Activated CD4-positive, alpha-beta T cell treated with anti-CD3 and anti-CD28 coated beads for 36 hours (primary cell): Measurements from ENCODE around the gene PPA1. TPM values are rescaled to one million over a fixed set of nuclear protein-coding genes. Genes with fewer than 3 reads are reported as not detected.
A peak's percentile ranks its signal among the peaks of the same experiment; 100 is the strongest.
"Not testable (repeated sequence)": the region's sequence is repeated elsewhere in the genome, so short reads cannot be mapped to it uniquely, and the experiment has no call there.

ENCODE experiments used
- ATAC-seq: fragments of 200-7000 bp; cut with Tn5 transposase; one replicate; pipeline ENCODE4 v1.10.0; 2021; ENCODE audit warnings: mild to moderate bottlenecking, moderate library complexity
- CTCF ChIA-PET: fragments of 350-600 bp; sonication (Branson Sonifier 250); formaldehyde crosslinking; loops from one replicate; lab custom pipeline; 2021; ENCODE audit warnings: antibody characterized with exemption; lab: Charles Lee
- POLR2A ChIA-PET: fragments of 350-600 bp; sonication (Branson Sonifier 250); formaldehyde crosslinking; loops from one replicate; lab custom pipeline; 2021; ENCODE audit warnings: antibody characterized with exemption, inconsistent platforms; lab: Charles Lee
- DNase-seq: peaks from one replicate; pipeline ENCODE4 v3.0.0-alpha.2; 2020
- H3K27ac Mint-ChIP-seq: one replicate; pipeline ENCODE4 v1.8.0; 2021; ENCODE audit warnings: mixed read lengths
- H3K27me3 Mint-ChIP-seq: one replicate; pipeline ENCODE4 v1.8.0; 2021; ENCODE audit warnings: mixed read lengths
- H3K36me3 Mint-ChIP-seq: one replicate; pipeline ENCODE4 v1.8.0; 2021; ENCODE audit warnings: low read depth, mixed read lengths
- H3K4me1 Mint-ChIP-seq: one replicate; pipeline ENCODE4 v1.8.0; 2021; ENCODE audit warnings: mixed read lengths
- H3K4me3 Mint-ChIP-seq: one replicate; pipeline ENCODE4 v1.8.0; 2021; ENCODE audit warnings: mild to moderate bottlenecking, moderate library complexity, mixed read lengths
- H3K9me3 Mint-ChIP-seq: one replicate; pipeline ENCODE4 v1.8.0; 2021; ENCODE audit warnings: low read depth, mixed read lengths
- intact Hi-C, 2 experiments: fragments of 100-400 bp; cut with DNase I in 1 of 2; cut with micrococcal nuclease in 1 of 2; formaldehyde crosslinking; loops; one replicate each; pipeline versions ENCODE4 v1.14.2 to v1.15.1; 2022 to 2024; cut with DNase I, micrococcal nuclease
- total RNA-seq, 2 experiments: library from RNA; stranded (reverse); gene quantifications; one replicate each; pipeline ENCODE4 v1.2.3, GENCODE V29; 2021

The PPA1 gene
- total RNA-seq, 2 experiments from 2014 or later, result 286 to 328 TPM

- CTCF ChIA-PET, result interaction anchor here (0.6 to 2.6 kb wide), 2 partner anchors 13 to 84 kb away, joined by 3 to 10 read pairs; partner anchors contain the start of gene SAR1A
- H3K9me3 Mint-ChIP-seq, result no peaks in the 10 kb centered on the region
- DNase-seq (no peak), ATAC-seq (no peak)
- no peak overlapping the region for H3K27ac Mint-ChIP-seq
- intact Hi-C loops, result loop anchor here in 1 of 2 experiments (1.0 kb wide), 1 partner anchor 22 kb away; the partner anchor contains the start of gene PPA1
- no peak overlapping the region for H3K4me3 Mint-ChIP-seq
- peaks cover 42% of the 10 kb centered on the region for H3K27me3 Mint-ChIP-seq
- H3K36me3 Mint-ChIP-seq, result no peaks in the 10 kb centered on the region
- POLR2A ChIA-PET, result no interaction called here
- peaks cover 6% of the 10 kb centered on the region for H3K4me1 Mint-ChIP-seq
Measured at GRCh38 chr10:70254778-70255328, 21.6 kb upstream of the PPA1 start.

DNA sequence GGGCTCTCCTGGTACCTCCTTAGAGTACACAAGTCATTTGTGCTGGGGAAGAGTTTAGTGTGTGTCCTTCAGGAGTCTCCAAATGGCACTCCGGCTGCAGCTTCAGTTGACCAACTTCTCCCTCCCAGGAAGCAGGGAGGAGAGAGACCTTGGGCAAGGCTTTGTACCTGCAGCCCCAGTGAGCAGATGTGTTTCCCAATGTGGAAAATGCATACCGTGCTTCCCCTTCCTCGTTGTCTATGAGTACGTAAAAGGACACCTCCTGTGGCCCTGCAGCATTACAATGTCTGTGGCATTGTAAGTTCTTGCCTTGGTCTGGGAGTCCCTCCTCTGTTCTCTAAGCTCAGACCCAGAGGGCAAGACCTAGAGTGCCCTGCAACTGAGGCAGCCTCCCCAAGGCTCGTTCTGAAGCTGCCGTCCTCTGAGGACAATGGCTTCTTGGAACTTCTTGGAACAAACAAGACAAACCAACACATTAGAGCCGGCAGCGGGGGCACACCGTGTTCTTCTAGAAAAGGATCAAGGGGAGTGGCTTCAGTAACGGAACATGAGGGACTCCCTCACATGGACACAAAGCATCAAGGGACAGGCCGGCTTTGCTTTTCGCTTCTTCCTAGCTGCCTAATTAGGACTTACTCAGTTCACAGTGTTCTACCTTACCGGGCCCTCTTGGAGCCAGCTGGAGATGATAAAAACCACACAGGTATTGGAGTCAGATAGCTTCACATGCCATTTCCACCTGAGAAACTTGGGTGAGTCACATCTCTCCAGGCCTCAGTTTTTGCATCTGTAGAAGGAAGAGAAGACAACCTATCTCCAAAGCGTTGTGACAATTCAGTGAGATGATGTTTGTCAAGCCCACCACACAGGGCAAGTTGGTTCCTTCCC is 20.9 kb upstream of the PPA1 start:
- intact Hi-C loops, result no loop called here
- Mint-ChIP-seq H3K4me1 (peaks cover 6% of the 10 kb centered on the region), H3K27ac (no peak overlapping the region), H3K4me3 (no peak overlapping the region), H3K36me3 (no peaks in the 10 kb centered on the region), H3K27me3 (peaks cover 42% of the 10 kb centered on the region), H3K9me3 (no peaks in the 10 kb centered on the region)
- ChIA-PET CTCF (interaction anchor here (0.6 to 2.3 kb wide), 3 partner anchors 19 to 1064 kb away, joined by 3 to 6 read pairs (median 4); no protein-coding TSS in a partner anchor), POLR2A (no interaction called here)
- DNase-seq, result no peak
- no peak for ATAC-seq

DNA sequence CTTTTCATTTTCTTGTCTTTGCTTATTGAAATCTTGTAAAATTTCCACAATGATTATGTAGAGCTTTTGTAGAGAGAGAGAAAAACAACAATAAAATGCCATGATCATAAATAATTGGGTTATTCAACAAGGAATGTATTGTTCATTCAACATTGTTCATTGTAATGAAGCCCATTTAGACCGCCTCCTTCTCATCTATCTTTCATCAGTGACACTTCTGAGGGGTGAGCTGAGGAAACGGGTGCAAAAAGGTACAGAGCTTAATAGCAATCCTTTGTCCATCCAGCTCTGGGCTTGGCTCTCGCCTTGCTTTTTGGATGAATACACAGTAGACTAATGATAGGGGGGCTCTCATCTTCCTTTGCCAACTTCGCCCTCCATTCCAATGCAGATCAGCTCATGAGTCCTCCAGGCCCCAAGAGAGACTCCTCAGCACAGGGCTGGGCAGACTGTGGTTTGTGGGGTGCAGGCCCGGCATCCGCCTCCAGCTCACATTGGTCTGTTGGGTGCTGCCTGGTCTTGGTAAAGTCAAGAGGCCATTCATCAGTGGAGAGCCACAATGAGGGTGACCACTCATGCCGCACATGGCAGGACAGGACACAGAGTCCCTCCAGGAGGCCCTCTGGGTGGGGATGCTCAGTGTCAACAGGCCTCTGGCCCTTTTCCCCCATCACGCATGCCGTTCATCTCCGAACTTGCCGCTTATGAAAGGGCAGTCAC is 17.9 kb upstream of the PPA1 start:
- H3K9me3 Mint-ChIP-seq, result no peaks in the 10 kb centered on the region
- intact Hi-C loops, result no loop called here
- ATAC-seq, result no peak
- H3K27ac Mint-ChIP-seq, result no peak overlapping the region
- ChIA-PET POLR2A (no interaction called here), CTCF (interaction anchor here (0.6 to 1.2 kb wide), 4 partner anchors 22 to 1130 kb away, joined by 3 read pairs; no protein-coding TSS in a partner anchor)
- H3K4me1 Mint-ChIP-seq, result peaks cover 6% of the 10 kb centered on the region
- DNase-seq, result no peak
- H3K27me3 Mint-ChIP-seq, result peaks cover 31% of the 10 kb centered on the region
- H3K36me3 Mint-ChIP-seq, result no peaks in the 10 kb centered on the region
- no peak overlapping the region for H3K4me3 Mint-ChIP-seq

GRCh38 chr10:70247360-70247759 is 14.1 kb upstream of the PPA1 start:
- H3K4me1 Mint-ChIP-seq, result no peaks in the 10 kb centered on the region
- H3K9me3 Mint-ChIP-seq, result no peaks in the 10 kb centered on the region
- CTCF ChIA-PET, result interaction anchor here (0.6 to 0.9 kb wide), 3 partner anchors 15 to 96 kb away, joined by 3 read pairs; partner anchors contain the start of gene SAR1A
- H3K36me3 Mint-ChIP-seq, result no peaks in the 10 kb centered on the region
- H3K27ac Mint-ChIP-seq, result no peak overlapping the region
- POLR2A ChIA-PET, result no interaction called here
- H3K27me3 Mint-ChIP-seq, result peaks cover 10% of the 10 kb centered on the region
- DNase-seq (no peak), ATAC-seq (no peak)
- no peak overlapping the region for H3K4me3 Mint-ChIP-seq
- intact Hi-C loops, result no loop called here

DNA sequence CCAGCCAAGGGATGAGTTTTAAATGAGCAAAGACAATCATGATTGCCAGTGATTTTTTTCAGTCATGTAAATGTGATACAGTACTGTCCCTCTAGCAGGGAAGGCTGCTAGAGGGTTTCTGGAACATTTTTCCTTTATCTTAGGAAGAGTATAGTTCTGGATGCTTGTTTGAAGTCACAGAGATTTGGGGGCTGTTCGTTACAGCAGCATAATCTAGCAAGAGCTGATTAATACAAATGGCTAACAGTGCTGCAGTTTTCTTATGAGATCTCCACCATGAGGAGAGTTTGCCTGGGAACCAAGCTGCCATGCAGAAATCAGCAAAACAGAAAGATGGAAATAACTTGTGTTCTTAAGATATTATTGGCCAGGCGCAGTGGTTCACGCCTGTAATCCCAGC is 7.9 kb upstream of the PPA1 start:
- POLR2A ChIA-PET, result no interaction called here
- CTCF ChIA-PET, result interaction anchor here (1.1 kb wide), 1 partner anchor 19 kb away, joined by 3 read pairs; no protein-coding TSS in a partner anchor
- intact Hi-C loops, result no loop called here
- Mint-ChIP-seq H3K27ac (no peak overlapping the region), H3K27me3 (peaks cover 3% of the 10 kb centered on the region), H3K36me3 (no peaks in the 10 kb centered on the region), H3K4me1 (peaks cover 11% of the 10 kb centered on the region), H3K9me3 (no peaks in the 10 kb centered on the region), H3K4me3 (no peak overlapping the region)
- no peak for ATAC-seq
- DNase-seq, result no peak

DNA sequence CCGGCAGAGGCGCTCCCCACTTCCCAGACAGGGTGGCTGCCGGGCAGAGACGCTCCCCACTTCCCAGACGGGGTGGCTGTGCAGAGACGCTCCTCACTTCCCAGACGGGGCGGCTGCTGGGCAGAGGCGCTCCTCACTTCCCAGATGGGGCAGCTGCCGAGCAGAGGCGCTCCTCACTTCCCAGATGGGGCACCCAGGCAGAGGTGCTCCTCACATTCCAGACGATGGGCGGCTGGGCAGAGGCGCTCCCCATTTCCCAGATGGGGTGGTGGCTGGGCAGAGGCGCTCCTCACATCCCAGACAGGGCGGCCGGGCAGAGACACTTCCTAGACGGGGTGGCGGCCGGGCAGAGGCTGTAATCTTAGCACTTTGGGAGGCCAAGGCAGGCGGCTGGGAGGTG is 6.8 kb upstream of the PPA1 start:
- intact Hi-C loops, ATAC-seq, H3K27ac Mint-ChIP-seq, H3K27me3 Mint-ChIP-seq, H3K36me3 Mint-ChIP-seq, H3K9me3 Mint-ChIP-seq, POLR2A ChIA-PET, H3K4me3 Mint-ChIP-seq, CTCF ChIA-PET, DNase-seq: not testable (repeated sequence)
- H3K4me1 Mint-ChIP-seq, result peaks cover 15% of the 10 kb centered on the region

- H3K4me1 Mint-ChIP-seq, result peaks cover 16% of the 10 kb centered on the region
- H3K9me3 Mint-ChIP-seq, H3K4me3 Mint-ChIP-seq, H3K27ac Mint-ChIP-seq, ATAC-seq, H3K27me3 Mint-ChIP-seq, DNase-seq, H3K36me3 Mint-ChIP-seq, CTCF ChIA-PET, POLR2A ChIA-PET, intact Hi-C loops: not testable (repeated sequence)
Measured at GRCh38 chr10:70239077-70239976, 6.1 kb upstream of the PPA1 start.

DNA sequence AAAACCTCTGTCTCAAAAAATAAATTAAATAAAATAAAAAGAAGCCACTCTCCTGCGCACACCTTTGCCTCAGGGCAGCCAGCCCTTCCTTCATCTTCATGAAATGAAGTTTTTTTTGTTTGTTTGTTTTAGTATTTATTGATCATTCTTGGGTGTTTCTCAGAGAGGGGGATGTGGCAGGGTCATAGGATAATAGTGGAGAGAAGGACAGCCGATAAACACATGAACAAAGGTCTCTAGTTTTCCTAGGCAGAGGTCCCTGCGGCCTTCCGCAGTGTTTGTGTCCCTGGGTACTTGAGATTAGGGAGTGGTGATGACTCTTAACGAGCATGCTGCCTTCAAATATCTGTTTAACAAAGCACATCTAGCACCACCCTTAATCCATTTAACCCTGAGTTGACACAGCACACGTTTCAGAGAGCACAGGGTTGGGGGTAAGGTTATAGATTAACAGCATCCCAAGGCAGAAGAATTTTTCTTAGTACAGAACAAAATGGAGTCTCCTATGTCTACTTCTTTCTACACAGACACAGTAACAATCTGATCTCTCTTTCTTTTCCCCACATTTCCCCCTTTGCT is 4.8 kb upstream of the PPA1 start:
- intact Hi-C loops, H3K4me3 Mint-ChIP-seq, H3K27me3 Mint-ChIP-seq, DNase-seq, H3K27ac Mint-ChIP-seq, H3K36me3 Mint-ChIP-seq, ATAC-seq, POLR2A ChIA-PET, H3K9me3 Mint-ChIP-seq: not testable (repeated sequence)
- CTCF ChIA-PET, result interaction anchor here (1.4 kb wide), 1 partner anchor 16 kb away, joined by 4 read pairs; no protein-coding TSS in a partner anchor
- H3K4me1 Mint-ChIP-seq, result peaks cover 16% of the 10 kb centered on the region

DNA sequence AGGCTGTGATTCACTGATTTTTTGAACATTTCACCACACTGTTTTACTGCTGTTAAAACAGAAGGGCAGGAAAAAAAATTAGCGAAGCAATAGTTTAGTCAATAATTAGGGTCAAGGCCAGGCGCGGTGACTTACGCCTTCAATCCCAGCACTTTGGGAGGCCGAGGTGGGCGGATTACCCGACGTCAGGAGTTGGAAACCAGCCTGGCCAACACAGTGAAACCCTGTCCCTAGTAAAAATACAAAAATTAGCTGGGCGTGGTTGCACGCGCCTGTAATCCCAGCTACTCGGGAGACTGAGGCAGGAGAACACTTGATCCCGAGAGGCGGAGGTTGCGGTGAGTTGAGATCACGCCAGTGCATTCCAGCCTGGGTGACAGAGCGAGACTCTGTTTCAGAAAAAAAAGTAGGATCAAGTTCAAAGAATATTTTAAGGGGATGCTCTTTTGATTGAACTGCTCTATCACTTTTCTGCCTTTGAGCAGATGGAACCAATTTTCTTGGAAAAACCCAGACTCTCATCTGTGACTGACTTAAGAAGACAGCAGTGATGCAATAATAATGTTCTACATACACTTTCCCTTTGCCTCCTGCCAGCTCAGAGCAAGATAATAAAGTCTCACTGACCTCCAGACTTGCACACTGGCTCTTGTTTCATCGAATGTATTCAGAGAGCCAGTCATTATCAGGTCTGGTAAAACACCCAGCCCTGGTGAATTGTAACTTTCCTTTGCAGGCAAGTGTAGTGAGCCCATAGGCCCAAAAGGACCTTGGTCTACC is 1.6 kb upstream of the PPA1 start:
- no peak for DNase-seq
- CTCF ChIA-PET, result no interaction called here
- H3K27ac Mint-ChIP-seq, result peak overlapping the region; percentile 55
- peaks cover 19% of the 10 kb centered on the region for H3K4me1 Mint-ChIP-seq
- ATAC-seq, result no peak
- no peaks in the 10 kb centered on the region for H3K9me3 Mint-ChIP-seq
- peaks cover 12% of the 10 kb centered on the region for H3K36me3 Mint-ChIP-seq
- intact Hi-C loops, result loop anchor here (5.0 kb wide), 2 partner anchors 147 to 582 kb away; partner anchors contain the start of genes LRRC20 (in 1 of the 2) and SGPL1 (in 1 of the 2)
- no peaks in the 10 kb centered on the region for H3K27me3 Mint-ChIP-seq
- H3K4me3 Mint-ChIP-seq, result no peak overlapping the region
- POLR2A ChIA-PET, result interaction anchor here (0.7 to 0.9 kb wide), 3 partner anchors 13 to 88 kb away, joined by 3 to 4 read pairs (median 3); partner anchors contain the start of gene TYSND1
